Activated naive CD4-positive, alpha-beta T cell treated with anti-CD3 and anti-CD28 coated beads, Interleukin-2, amount 50 U/mL, for 72 hours (primary cell): Measurements from ENCODE around the gene FBN1. TPM values are rescaled to one million over a fixed set of nuclear protein-coding genes. Genes with fewer than 3 reads are reported as not detected.

Experiments
- ATAC-seq, 2 donors: fragments of 150-1000 bp; cut with Tn5 transposase; 2 replicates each; pipeline ENCODE4 v1.10.0; 2021; ENCODE audit warnings: mild to moderate bottlenecking in 2 of 2, moderate library complexity in 2 of 2
- DNase-seq, 2 donors: peaks; one replicate each; pipeline ENCODE4 v3.0.0; 2021 to 2022; ENCODE audit warnings: low spot score in 2 of 2
- H3K27ac Mint-ChIP-seq, 2 donors: one replicate each; pipeline ENCODE4 v1.8.0; 2022; ENCODE audit warnings: mild to moderate bottlenecking in 2 of 2, mixed read lengths in 2 of 2
- H3K36me3 Mint-ChIP-seq, 2 donors: one replicate each; pipeline ENCODE4 v1.8.0; 2022; ENCODE audit warnings: mixed read lengths in 2 of 2
- H3K9me3 Mint-ChIP-seq, 2 donors: one replicate each; pipeline ENCODE4 v1.8.0; 2022; ENCODE audit warnings: mixed read lengths in 2 of 2
- total RNA-seq, 2 donors: library from RNA; stranded (reverse); gene quantifications; one replicate each; pipeline ENCODE4 v1.2.3, GENCODE V29; 2022

FBN1 gene
- total RNA-seq, 2 donors from 2014 or later: 0.52 to 1.4 TPM

DNA sequence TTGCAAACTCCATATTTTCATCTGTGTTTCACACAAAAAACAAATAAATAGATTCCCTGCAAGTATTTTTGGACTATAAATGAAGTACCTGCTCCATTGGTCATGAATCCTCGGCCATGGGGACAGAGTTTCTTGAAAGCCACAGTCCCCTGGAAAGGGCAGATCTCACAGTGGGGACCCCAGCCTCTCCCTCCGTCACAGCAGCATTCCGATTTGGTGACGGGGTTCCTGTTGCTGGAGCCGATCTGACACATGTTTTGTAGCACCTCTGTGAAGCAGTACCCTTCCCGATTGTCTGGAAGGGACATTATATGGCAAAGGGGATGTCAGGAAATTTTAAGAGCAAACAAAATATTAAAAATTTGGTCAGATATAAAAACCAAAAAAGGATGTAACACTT, 218.0 kb downstream of the FBN1 start:
- Mint-ChIP-seq H3K27ac (no peak overlapping the region), H3K9me3 (no peaks in the 10 kb centered on the region), H3K36me3 (no peaks in the 10 kb centered on the region)
- no peak for ATAC-seq
- DNase-seq: no peak

DNA sequence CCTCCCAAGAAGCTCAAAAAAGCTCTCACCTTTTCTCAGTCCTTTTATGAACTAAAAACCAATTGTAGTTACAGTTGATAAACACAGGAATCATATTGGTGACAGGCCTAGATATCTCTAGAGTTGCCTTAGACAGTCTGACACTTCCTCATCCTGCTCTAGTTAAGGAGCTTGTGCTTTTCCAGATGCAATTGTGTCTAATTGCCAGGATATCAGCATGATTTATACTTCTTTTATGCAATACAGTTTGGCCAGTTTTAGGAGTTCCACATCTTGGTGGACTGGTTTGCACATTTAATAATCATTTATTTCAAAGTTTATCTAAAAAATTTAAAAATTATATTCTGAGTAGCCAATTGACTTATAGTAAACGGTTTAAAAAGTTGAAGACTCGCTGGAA, 218.6 kb downstream of the FBN1 start:
- H3K36me3 Mint-ChIP-seq: no peaks in the 10 kb centered on the region

DNA sequence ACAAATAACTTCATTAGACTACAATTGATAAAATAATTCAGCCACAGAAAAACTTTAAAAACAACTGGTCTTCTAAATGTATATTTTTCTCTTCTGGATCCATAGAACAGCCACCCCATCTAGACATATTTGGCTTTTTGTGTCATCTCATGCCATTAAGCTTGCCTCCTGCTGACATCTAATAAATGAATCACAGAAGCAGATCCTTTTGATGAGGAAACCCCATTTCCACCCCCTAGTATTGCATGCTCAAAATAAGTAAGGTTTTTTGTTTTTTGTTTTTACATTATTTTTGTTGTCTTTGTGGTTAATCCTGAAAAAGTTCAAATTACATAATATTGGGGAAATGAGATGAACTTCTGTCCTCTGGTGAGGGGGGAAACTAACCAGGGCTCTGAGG, 219.5 kb downstream of the FBN1 start:
- H3K27ac Mint-ChIP-seq: no peak overlapping the region
- ATAC-seq (no peak), DNase-seq (no peak)
- no peaks in the 10 kb centered on the region for H3K36me3 Mint-ChIP-seq
- no peaks in the 10 kb centered on the region for H3K9me3 Mint-ChIP-seq

More for the DNA sequence above, 218.6 kb downstream of the FBN1 start:
- no peak for ATAC-seq
- no peaks in the 10 kb centered on the region for H3K9me3 Mint-ChIP-seq
- H3K27ac Mint-ChIP-seq: no peak overlapping the region
- DNase-seq: no peak

DNA sequence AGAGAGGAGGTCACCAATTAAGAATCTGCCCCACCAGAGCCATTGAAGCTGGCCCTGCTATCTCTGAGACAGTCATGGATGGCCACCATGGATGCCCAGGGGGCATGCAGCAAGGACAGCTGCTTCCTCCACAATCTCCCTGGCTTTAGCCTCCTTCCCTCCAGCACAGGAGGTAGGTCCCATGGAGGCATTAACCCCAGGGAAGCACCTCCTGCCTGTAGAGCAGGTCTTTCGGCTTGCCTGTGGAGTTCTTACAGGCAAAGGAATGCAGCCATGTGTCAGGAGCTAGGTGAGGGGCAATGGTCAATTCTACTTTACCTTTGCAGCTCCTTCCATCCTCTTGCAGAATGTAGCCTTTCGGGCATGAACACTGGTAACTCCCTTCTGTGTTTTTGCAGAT, 220.5 kb downstream of the FBN1 start:
- Mint-ChIP-seq H3K9me3 (no peaks in the 10 kb centered on the region), H3K36me3 (no peaks in the 10 kb centered on the region), H3K27ac (no peak overlapping the region)
- DNase-seq (no peak), ATAC-seq (no peak)

DNA sequence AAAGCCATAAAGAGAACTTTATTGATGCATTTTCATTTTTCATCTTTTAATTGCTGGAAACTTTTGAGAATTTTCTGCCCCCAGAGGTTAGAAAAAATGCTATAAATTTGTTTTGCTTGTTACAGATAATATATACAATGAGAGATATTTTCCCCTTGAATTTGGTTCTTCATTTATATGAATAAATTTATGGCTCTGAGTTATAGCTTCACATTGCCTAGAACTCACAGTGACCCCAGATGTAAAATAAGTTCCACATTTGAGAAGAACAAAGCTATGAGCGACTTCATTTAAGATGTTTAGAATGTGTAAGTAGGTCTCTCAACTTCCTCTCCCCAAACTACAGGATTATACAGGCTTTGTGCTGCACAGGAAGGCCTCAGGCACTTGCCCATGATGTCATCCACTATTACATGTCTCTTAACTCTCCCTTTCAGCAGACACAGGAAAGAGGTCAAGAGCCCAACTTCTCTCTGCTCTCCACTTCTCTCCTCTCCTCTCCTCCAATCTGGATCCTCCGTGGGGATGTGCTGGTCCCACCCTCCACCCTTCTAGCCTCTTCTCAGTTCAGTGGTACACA, 221.5 kb downstream of the FBN1 start:
- no peak for ATAC-seq
- no peaks in the 10 kb centered on the region for H3K36me3 Mint-ChIP-seq
- H3K27ac Mint-ChIP-seq: no peak overlapping the region
- H3K9me3 Mint-ChIP-seq: no peaks in the 10 kb centered on the region
- DNase-seq: no peak

DNA sequence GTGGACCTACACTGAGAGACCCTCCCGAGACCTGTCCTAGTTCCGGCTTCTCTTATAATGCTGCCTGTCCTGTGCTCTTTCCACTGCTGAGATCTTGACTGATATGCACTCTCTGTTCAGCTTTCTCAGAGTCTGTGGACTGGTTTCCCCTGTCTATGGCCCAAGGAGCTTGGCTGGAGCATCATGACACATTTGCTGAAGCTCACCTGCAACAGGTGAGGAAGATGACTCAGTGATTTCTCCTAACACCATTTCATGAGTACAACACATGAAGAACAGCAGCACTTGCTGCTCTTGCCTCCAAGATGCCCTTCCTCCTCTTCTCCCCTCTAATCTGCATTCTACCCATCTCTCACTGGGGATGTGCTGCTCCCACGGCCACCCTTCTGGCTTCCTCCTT, 222.2 kb downstream of the FBN1 start:
- Mint-ChIP-seq H3K9me3 (no peaks in the 10 kb centered on the region), H3K36me3 (no peaks in the 10 kb centered on the region), H3K27ac (peak overlapping the region in 1 of 2 donors; percentile 53)
- no peak for DNase-seq
- ATAC-seq: no peak

DNA sequence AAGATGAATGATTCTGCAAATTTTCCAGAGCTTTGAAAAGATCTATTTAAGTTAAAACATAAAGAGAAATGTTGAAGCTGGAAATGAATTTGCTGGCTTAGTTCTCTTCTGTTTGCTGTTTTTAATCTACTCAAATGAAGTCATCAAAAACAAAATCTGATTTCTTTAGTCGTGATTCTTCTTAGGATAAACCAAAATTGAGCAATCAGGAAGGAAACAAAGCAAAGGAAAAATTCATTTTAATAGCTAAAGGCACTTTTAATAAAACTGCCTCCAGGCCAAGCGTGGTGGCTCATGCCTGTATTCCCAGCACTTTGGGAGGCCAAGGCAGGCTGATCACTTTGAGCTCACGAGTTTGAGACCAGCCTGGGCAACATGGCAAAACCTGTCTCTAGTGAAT, 223.1 kb downstream of the FBN1 start:
- Mint-ChIP-seq H3K9me3 (no peaks in the 10 kb centered on the region), H3K27ac (no peak overlapping the region), H3K36me3 (no peaks in the 10 kb centered on the region)
- no peak for ATAC-seq
- DNase-seq: no peak

DNA sequence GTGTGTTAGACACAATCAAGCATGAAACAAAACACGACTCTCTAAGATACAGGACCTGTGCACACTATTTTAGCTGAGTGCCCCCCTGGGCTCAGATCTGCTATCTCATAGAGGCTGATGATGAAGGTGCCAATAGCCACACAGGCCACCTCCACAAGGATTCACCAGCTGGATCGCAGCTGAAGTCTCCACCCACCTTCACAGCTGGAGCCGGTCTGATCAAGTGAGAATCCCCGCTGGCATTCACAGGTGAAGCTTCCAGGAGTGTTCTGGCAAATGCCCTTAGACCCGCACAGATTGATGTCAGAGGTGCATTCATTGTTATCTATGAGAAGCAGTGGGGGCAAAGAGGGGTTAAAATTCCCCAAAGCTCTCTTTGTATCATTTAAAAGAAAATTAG, 224.1 kb downstream of the FBN1 start:
- no peak overlapping the region for H3K27ac Mint-ChIP-seq
- no peaks in the 10 kb centered on the region for H3K9me3 Mint-ChIP-seq
- H3K36me3 Mint-ChIP-seq: no peaks in the 10 kb centered on the region
- ATAC-seq: no peak
- no peak for DNase-seq

DNA sequence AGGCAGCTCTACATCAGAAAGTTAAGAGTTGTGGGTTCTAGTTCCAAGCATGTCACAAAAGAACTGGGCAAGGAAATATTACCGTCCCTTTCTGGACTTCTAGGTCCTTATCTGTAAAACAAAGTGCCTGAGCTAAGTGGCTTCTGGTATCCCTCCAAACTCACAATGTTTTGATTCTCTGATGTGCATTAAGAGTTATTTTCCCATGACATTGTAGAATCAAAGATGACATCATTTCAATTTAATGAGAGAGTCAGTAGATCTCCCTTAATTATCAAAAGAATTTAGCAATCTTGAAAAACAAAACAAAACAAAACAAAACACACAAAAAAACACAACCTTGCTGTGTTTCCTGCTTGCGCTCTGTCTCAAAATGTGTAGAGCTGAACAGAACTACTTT, 225.6 kb downstream of the FBN1 start:
- H3K9me3 Mint-ChIP-seq: no peaks in the 10 kb centered on the region
- DNase-seq: no peak
- no peaks in the 10 kb centered on the region for H3K36me3 Mint-ChIP-seq
- H3K27ac Mint-ChIP-seq: no peak overlapping the region
- no peak for ATAC-seq

DNA sequence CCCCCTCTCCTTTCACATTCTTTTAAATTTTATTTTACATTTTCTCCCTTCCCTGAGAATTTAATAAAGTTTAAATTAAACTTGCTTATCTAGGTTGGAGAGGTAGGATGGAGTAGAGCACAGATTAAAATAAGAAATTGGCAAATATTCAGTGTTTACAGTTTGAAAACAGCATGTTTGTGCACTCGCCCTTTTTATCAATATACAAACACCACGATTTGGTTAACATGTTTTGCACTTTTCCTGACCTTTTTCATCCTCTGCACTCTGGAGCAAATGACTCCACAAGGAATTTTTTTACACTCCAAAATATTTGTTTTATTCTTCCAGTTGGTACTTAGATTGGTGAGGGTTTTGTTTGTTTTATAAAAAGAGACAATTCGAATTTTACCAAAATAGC, 227.2 kb downstream of the FBN1 start:
- Mint-ChIP-seq H3K9me3 (no peaks in the 10 kb centered on the region), H3K27ac (no peak overlapping the region), H3K36me3 (no peaks in the 10 kb centered on the region)
- ATAC-seq (no peak), DNase-seq (no peak)

DNA sequence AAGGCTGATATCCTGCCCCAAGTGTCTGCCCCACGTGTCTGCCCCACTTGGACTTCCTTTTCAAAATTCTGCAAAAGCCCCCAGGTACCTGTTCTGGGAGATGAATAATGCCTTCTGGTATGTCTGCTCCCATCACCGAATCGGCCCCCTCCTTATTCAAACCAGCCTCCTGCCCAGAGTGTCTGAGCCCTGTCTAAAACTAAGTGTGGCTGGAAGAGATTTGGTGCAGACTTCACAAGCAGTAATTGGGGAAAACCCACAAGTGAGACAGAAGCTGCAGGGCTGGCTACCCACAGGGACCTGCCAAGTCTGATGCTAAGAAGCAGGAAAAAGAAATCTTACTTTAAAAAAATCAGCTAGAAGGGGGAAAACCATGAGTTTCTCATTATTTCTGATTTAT, 229.2 kb downstream of the FBN1 start:
- no peaks in the 10 kb centered on the region for H3K36me3 Mint-ChIP-seq
- no peaks in the 10 kb centered on the region for H3K9me3 Mint-ChIP-seq
- ATAC-seq (no peak), DNase-seq (no peak)
- H3K27ac Mint-ChIP-seq: no peak overlapping the region

DNA sequence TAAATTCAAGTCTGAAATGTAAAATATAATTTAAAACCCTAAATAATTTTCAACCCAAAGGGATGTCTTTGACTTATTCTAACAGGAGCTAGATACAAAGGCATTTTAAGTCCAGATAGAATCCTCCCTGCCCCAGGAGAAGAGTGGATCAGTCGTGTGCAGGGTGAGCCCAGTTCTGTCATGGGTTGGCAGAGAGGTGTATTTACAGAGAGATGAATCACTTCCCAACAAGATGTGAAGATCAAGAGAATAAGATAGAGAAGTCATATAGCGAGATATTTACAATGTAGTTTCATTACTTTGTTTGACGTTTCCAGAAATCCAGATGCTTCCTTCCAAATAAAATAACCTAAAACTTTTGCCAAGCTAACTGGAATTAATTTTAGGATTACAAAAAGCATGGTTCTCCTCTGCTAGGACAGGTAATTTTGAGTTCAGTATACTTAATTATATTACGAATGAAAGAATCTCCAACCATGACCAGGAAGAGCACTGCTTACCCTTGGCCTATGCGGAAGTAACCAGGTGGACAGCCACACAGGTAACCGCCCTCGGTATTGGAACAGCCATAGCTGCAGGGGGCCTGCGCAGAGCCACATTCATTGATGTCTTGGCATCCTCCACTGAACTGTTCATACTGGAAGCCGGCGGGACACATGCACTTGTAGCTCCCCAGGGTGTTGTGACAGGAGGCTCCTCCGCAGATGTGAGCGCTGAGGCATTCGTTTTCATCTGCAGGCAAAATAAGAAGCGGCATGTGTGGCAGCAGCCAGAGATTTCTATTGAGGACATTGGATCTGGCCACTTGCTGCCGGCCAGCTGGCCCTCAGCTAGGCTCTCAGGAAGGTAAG, 230.2 kb downstream of the FBN1 start:
- Mint-ChIP-seq H3K36me3 (no peaks in the 10 kb centered on the region), H3K27ac (peak overlapping the region in 1 of 2 donors; percentile 9), H3K9me3 (no peaks in the 10 kb centered on the region)
- no peak for DNase-seq
- no peak for ATAC-seq

DNA sequence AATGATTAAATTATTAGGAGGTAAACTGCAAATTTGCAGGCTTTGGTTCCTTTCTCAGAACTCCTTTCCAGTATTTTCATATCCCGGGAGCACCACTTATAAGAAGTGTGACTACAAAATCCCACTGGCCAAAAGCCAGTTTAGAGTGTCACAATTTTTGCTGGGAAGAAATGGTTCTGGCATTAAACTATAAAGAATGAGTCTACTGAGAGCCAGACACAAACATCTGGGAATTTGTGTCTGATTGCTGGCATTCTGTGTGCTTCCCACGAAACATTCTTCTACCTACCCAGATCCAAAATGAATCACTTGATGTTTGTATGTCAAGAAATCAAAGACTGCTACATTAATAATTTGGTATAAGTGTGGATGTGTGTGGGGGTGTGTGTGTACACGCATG, 231.5 kb downstream of the FBN1 start:
- no peak for ATAC-seq
- Mint-ChIP-seq H3K9me3 (no peaks in the 10 kb centered on the region), H3K36me3 (no peaks in the 10 kb centered on the region), H3K27ac (no peak overlapping the region)
- DNase-seq: no peak

DNA sequence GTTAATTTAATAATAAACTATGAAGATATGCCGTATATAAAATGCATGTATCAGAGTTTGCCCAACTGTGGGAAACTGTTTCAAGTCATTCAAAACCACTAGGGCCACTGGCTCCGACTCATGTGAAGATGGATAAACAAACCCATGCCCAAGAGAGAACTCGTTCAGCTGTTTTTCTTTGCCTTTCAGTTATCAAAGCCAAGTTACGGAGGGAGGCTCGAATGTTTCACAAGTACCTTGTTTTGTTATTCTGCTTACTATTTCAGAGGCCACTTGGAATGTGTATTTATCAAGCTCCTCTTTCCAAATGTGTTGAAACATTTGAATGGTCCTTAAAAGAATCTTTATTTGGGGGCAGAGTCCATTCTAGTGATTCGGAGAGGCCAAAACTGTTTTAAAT, 232.2 kb downstream of the FBN1 start:
- DNase-seq (no peak), ATAC-seq (no peak)
- Mint-ChIP-seq H3K9me3 (no peaks in the 10 kb centered on the region), H3K27ac (no peak overlapping the region), H3K36me3 (no peaks in the 10 kb centered on the region)

DNA sequence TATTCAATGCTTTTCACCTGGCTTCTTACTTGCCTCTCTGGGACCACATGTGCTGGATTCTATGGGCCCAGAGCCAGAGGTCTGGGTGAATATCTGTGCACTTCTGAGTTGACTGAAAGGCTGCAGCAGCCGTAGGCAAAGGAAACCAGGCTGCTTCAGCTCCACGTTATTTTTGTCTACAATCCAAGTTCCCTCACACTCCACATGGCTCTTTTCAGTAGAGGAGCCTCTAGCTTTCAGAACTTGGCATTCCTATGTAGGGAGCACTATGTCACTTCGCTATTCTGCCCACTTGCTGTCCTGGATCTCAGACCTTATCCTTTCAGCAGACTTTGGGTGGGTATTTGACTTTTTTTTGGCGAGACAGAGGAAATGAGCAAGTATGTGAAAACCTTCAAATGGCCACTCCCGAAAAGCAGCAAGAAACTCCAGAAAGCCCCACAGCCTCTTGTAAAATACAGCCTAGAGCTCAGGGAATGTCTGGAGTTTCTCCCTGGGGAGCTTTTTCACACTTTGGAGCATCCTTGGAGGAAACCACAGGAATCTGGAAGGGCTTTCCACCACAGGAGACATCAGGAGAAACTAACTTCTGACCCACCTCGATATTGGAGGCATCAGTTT, 233.4 kb downstream of the FBN1 start:
- no peak for DNase-seq
- no peak for ATAC-seq
- no peaks in the 10 kb centered on the region for H3K9me3 Mint-ChIP-seq
- H3K27ac Mint-ChIP-seq: no peak overlapping the region
- no peaks in the 10 kb centered on the region for H3K36me3 Mint-ChIP-seq

DNA sequence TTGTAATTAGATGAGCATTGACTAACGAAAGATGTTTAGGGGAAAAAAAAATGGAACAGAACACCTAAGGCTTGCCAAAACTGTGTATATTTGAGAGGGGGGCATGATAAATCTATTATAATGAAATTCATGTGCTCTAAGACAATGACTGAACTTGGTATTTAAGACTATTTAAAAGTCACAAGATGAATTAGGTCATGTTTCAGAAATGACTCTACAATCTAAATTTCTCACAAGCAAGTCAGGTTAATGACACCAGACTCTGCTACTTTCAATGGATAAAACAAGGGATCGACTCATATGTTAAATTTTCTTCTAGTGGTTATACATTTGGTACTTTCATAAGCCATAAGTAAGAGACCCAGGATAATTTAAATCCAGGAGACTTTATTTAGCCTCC, 235.9 kb downstream of the FBN1 start:
- Mint-ChIP-seq H3K27ac (no peak overlapping the region), H3K36me3 (no peaks in the 10 kb centered on the region), H3K9me3 (no peaks in the 10 kb centered on the region)
- ATAC-seq: peak in 1 of 2 donors; percentile 64
- no peak for DNase-seq

DNA sequence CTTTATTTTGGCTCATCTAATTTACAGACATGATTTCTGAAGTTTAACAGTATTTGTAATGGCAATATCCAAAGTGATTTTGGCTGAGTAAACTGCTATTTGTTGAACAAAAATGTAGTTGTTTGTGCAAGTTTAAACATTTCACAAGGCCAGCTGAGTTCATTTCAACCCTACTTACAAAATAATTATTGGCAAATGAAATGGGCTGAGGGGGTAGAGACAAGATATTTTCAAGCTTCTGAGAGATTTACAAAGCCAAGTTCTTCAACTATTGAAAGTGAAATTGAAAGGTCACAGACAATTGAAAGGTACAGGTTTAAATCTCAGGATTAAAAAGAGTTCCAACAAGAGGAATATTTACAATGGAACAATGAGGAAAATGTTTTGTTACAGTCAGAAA, 237.2 kb downstream of the FBN1 start:
- H3K27ac Mint-ChIP-seq: no peak overlapping the region
- H3K9me3 Mint-ChIP-seq: no peaks in the 10 kb centered on the region
- DNase-seq (no peak), ATAC-seq (no peak)
- H3K36me3 Mint-ChIP-seq: no peaks in the 10 kb centered on the region

DNA sequence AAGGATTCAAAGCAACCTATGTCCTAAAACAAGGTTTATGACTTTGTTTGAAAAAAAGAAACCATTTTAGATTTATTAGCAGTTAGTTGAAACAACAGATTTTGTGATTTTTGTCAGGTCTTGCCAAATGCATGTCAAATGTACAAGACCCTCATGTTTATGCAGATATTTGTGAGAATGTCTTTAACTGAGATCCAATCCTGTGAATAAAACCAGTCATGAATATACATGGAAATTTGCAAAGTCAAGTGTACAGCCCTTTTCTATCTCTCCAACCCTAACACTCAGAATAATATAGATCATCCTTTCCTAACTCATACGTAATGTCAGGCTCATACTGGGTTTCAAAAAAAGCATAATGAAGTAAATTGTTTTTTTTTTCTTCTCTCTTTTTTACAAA, 237.9 kb downstream of the FBN1 start:
- no peak overlapping the region for H3K27ac Mint-ChIP-seq
- no peaks in the 10 kb centered on the region for H3K9me3 Mint-ChIP-seq
- no peaks in the 10 kb centered on the region for H3K36me3 Mint-ChIP-seq
- DNase-seq (no peak), ATAC-seq (no peak)
